Dendritic cell treated with granulocyte-macrophage colony-stimulating factor and Interleukin-4, amounts not matched to agents 40 ng/mL and 50 ng/mL, for 4 days (primary cell): Measurements from ENCODE around the gene FN1.

Experiments used
- H3K27ac Mint-ChIP-seq: one replicate; pipeline ENCODE4 v1.8.0; 2022; ENCODE audit warnings: mild to moderate bottlenecking, mixed read lengths
- H3K27me3 Mint-ChIP-seq: one replicate; pipeline ENCODE4 v1.8.0; 2022; ENCODE audit warnings: mild to moderate bottlenecking, mixed read lengths
- H3K36me3 Mint-ChIP-seq: one replicate; pipeline ENCODE4 v1.8.0; 2022; ENCODE audit warnings: low read depth, mixed read lengths
- H3K4me1 Mint-ChIP-seq: one replicate; pipeline ENCODE4 v1.8.0; 2022; ENCODE audit warnings: low read depth, mixed read lengths
- H3K4me3 Mint-ChIP-seq: one replicate; pipeline ENCODE4 v1.8.0; 2022; ENCODE audit warnings: mild to moderate bottlenecking, moderate library complexity, mixed read lengths
- H3K9me3 Mint-ChIP-seq: one replicate; pipeline ENCODE4 v1.8.0; 2022; ENCODE audit warnings: mixed read lengths
- intact Hi-C: fragments of 100-400 bp; cut with micrococcal nuclease; formaldehyde crosslinking; loops from one replicate; pipeline ENCODE4 v1.15.0; 2022

The FN1 gene

GRCh38 chr2:215399067-215399716 is 36.7 kb downstream of the FN1 start:
- intact Hi-C loops, result no loop called here
- H3K27me3 Mint-ChIP-seq, result peaks cover 1% of the 10 kb centered on the region
- peaks cover 7% of the 10 kb centered on the region for H3K4me1 Mint-ChIP-seq
- no peaks in the 10 kb centered on the region for H3K36me3 Mint-ChIP-seq
- no peaks in the 10 kb centered on the region for H3K9me3 Mint-ChIP-seq
- H3K27ac Mint-ChIP-seq, result no peak overlapping the region
- H3K4me3 Mint-ChIP-seq, result no peak overlapping the region

DNA sequence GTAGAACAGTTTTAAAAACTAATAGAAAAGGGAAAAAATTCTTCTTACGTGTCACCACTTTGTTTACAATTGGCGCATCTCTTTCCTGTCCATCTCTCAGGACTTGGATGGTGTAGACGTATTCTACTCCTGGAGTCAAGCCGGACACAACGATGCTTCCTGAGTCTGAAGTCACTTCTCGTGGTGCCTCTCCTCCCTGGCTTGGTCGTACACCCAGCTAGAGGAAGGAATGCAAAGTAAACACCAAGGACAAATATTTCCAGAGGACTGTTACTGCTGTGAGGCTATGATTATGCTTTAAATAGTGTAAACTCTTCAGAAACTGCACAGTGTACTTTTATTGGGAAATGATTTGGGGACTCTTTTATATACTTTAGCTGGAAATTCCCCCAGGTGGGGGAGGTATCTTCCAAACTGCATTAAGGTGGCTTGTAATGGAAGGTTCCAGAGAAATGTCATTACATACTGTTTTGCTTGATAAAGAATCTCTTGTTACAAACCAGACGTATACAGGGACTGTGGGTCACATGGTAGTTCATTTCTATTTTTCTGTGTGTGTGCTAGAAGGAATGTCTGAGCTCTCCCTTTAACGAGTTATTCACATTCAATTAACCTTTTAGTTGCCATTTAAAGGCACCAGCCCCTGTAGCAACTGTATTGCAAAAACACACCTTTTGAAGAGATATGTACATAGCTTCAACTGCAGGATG is 38.1 kb downstream of the FN1 start:
- Mint-ChIP-seq H3K9me3 (no peaks in the 10 kb centered on the region), H3K36me3 (peaks cover 4% of the 10 kb centered on the region), H3K27me3 (peaks cover 3% of the 10 kb centered on the region), H3K27ac (no peak overlapping the region), H3K4me3 (no peak overlapping the region), H3K4me1 (peaks cover 7% of the 10 kb centered on the region)
- intact Hi-C loops, result no loop called here

DNA sequence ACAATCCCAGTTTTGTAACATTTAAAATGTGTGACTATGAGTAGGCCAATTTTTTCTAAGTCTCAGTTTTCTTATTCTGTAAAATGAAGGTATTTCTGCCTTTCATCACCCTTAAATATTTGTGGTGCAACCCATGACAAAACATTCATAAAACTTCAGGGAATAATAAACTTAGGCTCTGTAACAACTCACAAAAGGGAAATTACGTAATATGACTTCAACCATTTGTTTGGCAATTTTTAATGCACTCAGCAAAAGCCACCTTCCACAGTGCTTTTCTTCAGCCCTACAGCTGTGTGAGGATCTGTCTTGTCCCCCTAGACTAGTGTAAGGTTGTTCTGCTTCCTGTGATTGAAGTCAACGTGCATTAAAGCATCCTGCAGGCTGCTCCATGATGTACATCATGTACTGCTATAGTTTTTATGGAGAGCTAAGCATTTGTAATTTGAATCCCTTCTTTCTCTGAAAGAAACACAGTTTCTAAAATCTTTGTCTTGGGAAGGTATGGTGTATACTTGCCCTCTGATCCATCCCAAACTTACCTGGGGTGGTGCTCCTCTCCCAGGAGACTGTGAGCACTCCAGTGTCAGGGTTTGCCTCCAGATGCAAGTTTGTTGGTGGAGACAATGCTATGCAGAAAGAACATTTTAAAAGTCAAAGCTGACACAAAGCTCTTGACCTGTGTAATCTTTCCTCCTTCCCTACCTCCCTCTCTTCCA is 39.1 kb downstream of the FN1 start:
- no peak overlapping the region for H3K27ac Mint-ChIP-seq
- H3K27me3 Mint-ChIP-seq, result peaks cover 3% of the 10 kb centered on the region
- intact Hi-C loops, result no loop called here
- H3K4me3 Mint-ChIP-seq, result no peak overlapping the region
- H3K9me3 Mint-ChIP-seq, result no peaks in the 10 kb centered on the region
- peaks cover 7% of the 10 kb centered on the region for H3K4me1 Mint-ChIP-seq
- peaks cover 6% of the 10 kb centered on the region for H3K36me3 Mint-ChIP-seq

DNA sequence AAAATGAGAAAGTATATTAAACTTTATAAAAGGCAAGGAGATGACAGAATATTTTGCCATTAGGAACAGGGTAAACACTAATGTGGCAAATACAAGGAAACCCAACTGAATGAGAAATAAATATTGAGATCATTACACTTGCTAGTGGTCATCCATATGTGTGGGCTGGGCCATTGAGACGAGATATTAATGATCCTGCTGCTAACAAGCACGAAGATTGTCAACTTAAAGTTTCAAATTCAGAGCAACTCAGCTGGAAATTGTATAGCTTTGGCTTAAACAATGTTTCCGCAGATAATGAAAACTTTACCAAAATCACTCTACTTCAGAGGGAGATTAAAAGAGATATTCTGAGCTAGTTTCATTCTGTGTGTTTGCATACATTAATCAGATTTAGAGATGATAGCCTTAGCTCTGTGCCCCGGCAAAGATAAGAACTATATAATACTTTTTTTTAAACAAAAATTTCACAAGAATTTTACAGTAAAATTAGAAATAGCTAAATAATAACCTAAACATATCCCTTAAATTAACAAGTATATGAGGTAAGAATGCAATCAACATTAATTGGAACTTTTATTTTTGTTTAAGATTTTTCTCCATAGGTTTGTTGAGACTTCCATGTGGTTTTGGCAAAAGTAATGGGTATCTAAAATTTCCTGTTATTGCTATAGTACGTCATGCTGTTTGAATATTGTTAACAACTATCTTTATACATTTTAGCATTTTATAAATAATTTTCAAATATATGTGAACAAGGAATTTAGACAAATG is 40.0 kb downstream of the FN1 start:
- H3K27ac Mint-ChIP-seq, result no peak overlapping the region
- H3K36me3 Mint-ChIP-seq, result peaks cover 6% of the 10 kb centered on the region
- H3K4me1 Mint-ChIP-seq, result peaks cover 7% of the 10 kb centered on the region
- no peaks in the 10 kb centered on the region for H3K9me3 Mint-ChIP-seq
- H3K4me3 Mint-ChIP-seq, result no peak overlapping the region
- intact Hi-C loops, result no loop called here
- H3K27me3 Mint-ChIP-seq, result peaks cover 1% of the 10 kb centered on the region

DNA sequence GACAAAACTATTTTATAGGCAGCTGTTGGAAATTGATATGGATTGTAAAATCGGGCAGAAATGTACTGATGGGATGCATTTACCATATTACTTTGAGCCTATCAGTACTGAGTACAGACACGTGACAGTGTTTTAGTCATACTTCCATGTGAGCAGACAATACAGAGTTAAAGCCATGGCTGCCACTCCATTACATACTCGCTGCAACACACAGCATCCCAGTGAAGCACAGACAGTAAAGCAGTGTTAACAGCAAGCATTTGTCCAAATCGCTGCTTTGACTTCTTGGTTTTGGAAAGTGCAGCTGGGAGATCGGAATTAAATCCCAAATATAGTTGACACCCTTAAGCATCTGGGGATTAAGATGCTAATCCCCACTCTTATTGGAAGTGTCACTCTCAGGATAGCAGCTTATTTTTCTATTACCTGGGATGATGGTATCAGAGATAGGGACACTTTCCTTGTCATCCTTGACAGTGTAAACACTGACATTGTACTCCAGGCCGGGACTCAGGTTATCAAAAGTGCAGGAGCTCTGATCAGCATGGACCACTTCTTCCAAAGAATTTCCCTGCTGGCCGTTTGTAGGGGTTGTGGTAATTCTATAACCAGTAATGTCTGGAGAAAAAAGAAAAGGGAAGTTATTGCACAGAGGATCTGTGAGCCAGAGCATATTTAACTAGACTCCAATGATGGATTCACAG is 41.6 kb downstream of the FN1 start:
- H3K4me3 Mint-ChIP-seq, result no peak overlapping the region
- peaks cover 6% of the 10 kb centered on the region for H3K36me3 Mint-ChIP-seq
- peaks cover 2% of the 10 kb centered on the region for H3K27me3 Mint-ChIP-seq
- H3K27ac Mint-ChIP-seq, result no peak overlapping the region
- intact Hi-C loops, result no loop called here
- H3K4me1 Mint-ChIP-seq, result peaks cover 7% of the 10 kb centered on the region
- no peaks in the 10 kb centered on the region for H3K9me3 Mint-ChIP-seq

DNA sequence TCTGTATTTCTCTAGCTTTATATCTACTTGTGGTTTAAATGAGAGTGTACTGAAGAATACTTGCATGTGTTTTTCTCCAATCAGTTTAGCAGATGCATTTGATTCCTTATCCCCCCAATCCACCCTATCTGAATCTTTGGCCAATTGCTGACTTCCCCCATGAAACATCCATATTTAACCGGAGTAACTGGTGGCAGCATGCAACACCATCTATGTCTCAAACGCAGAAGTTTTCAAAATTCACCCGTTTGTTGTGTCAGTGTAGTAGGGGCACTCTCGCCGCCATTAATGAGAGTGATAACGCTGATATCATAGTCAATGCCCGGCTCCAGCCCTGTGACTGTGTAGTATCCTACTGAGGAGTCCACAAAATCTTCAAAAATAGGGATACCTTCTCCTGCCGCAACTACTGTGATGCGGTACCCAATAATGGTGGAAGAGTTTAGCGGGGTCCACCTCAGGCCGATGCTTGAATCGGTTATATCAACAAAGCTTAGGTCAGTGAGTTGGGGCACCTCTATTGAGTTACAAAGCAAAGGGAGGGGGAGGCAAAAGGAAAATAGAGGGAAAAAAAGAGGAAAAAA is 43.1 kb downstream of the FN1 start:
- intact Hi-C loops, result no loop called here
- Mint-ChIP-seq H3K27ac (no peak overlapping the region), H3K27me3 (peaks cover 2% of the 10 kb centered on the region), H3K9me3 (no peaks in the 10 kb centered on the region), H3K4me3 (no peak overlapping the region), H3K36me3 (peaks cover 6% of the 10 kb centered on the region), H3K4me1 (peaks cover 7% of the 10 kb centered on the region)

DNA sequence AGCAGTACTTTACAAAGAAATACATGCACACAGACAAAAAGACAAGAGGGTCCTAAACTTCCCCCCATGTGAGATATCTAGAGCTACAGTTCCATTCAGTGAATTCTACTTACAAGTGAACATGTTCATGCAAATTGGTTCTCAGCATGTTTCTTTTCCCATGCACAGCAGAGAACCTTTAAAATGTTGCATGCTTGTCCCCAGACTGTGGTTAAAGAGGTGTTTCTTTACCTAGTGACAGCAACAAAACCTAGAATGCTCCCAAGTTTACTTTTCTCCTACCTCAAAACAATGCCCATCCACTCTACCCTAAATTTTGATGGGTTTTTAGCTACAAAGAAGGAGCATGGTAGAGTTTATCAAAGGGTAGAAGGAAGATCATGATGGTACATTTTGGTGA is 43.7 kb downstream of the FN1 start:
- peaks cover 6% of the 10 kb centered on the region for H3K36me3 Mint-ChIP-seq
- no peak overlapping the region for H3K4me3 Mint-ChIP-seq
- peaks cover 2% of the 10 kb centered on the region for H3K27me3 Mint-ChIP-seq
- intact Hi-C loops, result no loop called here
- peaks cover 7% of the 10 kb centered on the region for H3K4me1 Mint-ChIP-seq
- no peaks in the 10 kb centered on the region for H3K9me3 Mint-ChIP-seq
- no peak overlapping the region for H3K27ac Mint-ChIP-seq

DNA sequence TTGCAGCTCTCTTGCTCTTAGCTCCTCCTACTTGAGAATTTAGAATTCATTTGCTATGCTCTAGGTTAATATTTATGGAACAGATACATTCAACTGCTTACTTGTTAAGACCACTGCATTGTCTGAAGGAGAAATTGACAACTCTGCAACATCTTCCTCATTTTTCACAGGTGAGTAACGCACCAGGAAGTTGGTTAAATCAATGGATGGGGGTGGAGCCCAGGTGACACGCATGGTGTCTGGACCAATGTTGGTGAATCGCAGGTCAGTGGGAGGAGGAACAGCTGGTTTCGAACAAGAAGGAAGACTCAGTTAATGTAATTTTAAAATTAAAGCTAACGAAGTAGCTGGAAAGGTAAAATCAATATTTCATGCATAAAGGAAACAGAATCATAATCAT is 44.3 kb downstream of the FN1 start:
- peaks cover 2% of the 10 kb centered on the region for H3K27me3 Mint-ChIP-seq
- H3K36me3 Mint-ChIP-seq, result peaks cover 10% of the 10 kb centered on the region
- no peaks in the 10 kb centered on the region for H3K9me3 Mint-ChIP-seq
- peaks cover under 1% of the 10 kb centered on the region for H3K4me1 Mint-ChIP-seq
- intact Hi-C loops, result no loop called here
- no peak overlapping the region for H3K4me3 Mint-ChIP-seq
- no peak overlapping the region for H3K27ac Mint-ChIP-seq

DNA sequence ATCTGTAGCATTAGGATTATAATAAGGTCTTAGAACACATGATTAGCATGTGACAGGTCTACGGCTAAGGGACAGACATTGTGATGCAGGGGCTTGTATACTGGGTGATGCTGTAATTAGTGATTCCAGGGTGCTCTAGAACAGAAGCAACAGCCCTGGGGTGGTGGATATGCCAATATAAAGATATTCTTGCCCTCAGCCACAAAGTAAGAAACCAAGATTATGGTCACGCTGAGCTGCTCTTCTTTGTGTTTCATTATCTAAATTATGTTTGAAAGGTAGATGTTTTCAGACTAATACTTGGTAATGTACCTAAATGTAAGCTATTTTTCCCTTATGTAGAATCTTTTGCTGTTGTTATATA is 45.3 kb downstream of the FN1 start:
- Mint-ChIP-seq H3K4me3 (no peak overlapping the region), H3K9me3 (no peaks in the 10 kb centered on the region), H3K27ac (no peak overlapping the region), H3K27me3 (peaks cover 2% of the 10 kb centered on the region), H3K36me3 (peaks cover 11% of the 10 kb centered on the region), H3K4me1 (no peaks in the 10 kb centered on the region)
- intact Hi-C loops, result no loop called here

DNA sequence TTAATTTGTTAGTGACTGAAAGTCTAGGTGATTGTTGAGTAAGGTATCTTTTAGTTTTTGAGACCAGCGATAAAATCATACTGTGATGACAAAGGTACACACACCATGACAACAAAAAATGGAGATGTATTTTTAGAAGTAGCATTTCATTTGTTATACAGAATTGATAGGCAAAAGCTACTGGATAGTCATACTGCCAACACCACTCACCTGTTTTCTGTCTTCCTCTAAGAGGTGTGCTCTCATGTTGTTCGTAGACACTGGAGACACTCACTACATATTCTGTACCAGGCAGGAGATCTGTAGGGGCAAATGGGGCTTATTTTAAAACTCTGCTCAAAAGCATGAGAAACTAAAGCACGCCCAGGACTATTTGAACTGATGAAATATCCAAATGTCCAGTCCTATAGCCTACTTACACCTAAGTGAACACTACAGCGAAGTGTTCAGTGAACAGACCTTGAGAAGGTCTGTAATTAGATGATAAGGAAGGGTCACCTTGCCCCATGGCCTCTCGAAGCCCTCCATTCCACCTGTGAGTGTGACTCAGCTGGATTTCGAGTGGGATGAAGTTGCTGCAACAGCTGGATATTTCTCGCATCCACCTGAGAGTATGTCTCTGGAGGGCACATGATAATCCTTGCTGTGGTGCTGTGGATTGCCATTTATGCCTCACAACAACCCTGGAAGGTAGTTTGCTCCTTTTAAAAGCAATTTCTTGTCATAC is 47.7 kb downstream of the FN1 start:
- Mint-ChIP-seq H3K4me3 (no peak overlapping the region), H3K27ac (no peak overlapping the region), H3K9me3 (no peaks in the 10 kb centered on the region), H3K27me3 (peaks cover 2% of the 10 kb centered on the region), H3K36me3 (peaks cover 11% of the 10 kb centered on the region), H3K4me1 (no peaks in the 10 kb centered on the region)
- intact Hi-C loops, result no loop called here

DNA sequence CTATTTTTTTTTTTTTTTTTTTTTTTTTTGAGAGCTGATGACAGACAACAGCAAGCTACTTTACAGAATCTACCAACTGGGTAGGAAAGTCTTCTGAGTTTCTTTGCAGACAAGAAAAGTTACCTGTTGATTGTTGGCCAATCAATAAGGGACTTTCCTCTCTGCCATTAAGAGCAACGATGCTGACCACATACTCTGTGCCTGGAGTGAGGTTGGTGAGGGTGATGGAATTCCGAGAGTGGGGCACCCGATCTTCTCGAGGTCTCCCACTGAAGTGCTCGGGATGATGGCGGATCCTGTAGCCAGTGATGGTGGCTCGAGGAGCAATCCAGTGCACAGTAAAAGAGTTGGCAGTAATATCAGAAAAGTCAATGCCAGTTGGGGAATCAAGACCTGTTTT is 49.3 kb downstream of the FN1 start:
- intact Hi-C loops, result no loop called here
- Mint-ChIP-seq H3K36me3 (peaks cover 5% of the 10 kb centered on the region), H3K27ac (no peak overlapping the region), H3K9me3 (no peaks in the 10 kb centered on the region), H3K4me1 (no peaks in the 10 kb centered on the region), H3K27me3 (peaks cover 1% of the 10 kb centered on the region), H3K4me3 (no peak overlapping the region)

DNA sequence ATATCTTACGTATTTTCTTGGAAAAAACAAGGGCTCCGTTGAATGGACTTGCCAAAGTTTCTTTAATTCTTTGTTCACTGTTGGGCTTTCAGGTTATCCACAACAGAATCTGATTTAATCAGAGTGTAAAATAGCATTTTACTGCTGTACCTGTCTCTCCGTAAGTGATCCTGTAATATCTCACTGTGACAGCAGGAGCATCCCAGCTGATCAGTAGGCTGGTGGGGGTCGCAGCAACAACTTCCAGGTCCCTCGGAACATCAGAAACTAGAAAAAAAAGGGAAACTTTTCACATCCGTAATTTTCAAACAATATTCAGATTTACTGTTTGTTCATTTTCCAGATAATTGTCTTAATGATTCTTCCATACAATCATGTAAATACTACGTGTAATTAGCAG is 51.2 kb downstream of the FN1 start:
- intact Hi-C loops, result no loop called here
- no peak overlapping the region for H3K4me3 Mint-ChIP-seq
- no peak overlapping the region for H3K27ac Mint-ChIP-seq
- H3K27me3 Mint-ChIP-seq, result no peaks in the 10 kb centered on the region
- H3K4me1 Mint-ChIP-seq, result no peaks in the 10 kb centered on the region
- H3K36me3 Mint-ChIP-seq, result peaks cover 5% of the 10 kb centered on the region
- no peaks in the 10 kb centered on the region for H3K9me3 Mint-ChIP-seq
